T47D (cell line): Measurements from ENCODE around the gene CAMK2B.
"Not testable (repeated sequence)": the region's sequence is repeated elsewhere in the genome, so short reads cannot be mapped to it uniquely, and the experiment has no call there.

Source experiments
- DNase-seq, 2 experiments: peaks; one replicate each; pipeline versions ENCODE4 v3.0.0 to v3.0.0-alpha.2; 2011 to 2012; ENCODE audit warnings: low read depth in 1 of 2, low spot score in 1 of 2
- JUND ChIP-seq: IDR thresholded peaks from 2 replicates; pipeline ENCODE4 v1.6.1; 2012; ENCODE audit warnings: low read depth
- in situ Hi-C: cut with HindIII; loops from 2 replicates; pipeline ENCODE4 v1.10.0; 2016; ENCODE audit warnings: low sequenced_read_pairs, low pct_unique_long_range_greater_than_20kb

The CAMK2B gene

GRCh38 chr7:44210107-44210506, 115.3 kb downstream of the CAMK2B start:
- DNase-seq, result no peak
- in situ Hi-C loops, result no loop called here
- TF ChIP-seq JUND, result no peak

- in situ Hi-C loops, result no loop called here
- no peak for TF ChIP-seq JUND
- no peak for DNase-seq
These were observed 117.3 kb downstream of the CAMK2B start for GRCh38 chr7:44208085-44208484.

- TF ChIP-seq JUND, result no peak
- no peak for DNase-seq
- in situ Hi-C loops, result no loop called here
These were observed 119.4 kb downstream of the CAMK2B start for GRCh38 chr7:44206008-44206407.

GRCh38 chr7:44201813-44202212, 123.6 kb downstream of the CAMK2B start:
- no peak for TF ChIP-seq JUND
- in situ Hi-C loops, result no loop called here
- DNase-seq, result no peak

DNA sequence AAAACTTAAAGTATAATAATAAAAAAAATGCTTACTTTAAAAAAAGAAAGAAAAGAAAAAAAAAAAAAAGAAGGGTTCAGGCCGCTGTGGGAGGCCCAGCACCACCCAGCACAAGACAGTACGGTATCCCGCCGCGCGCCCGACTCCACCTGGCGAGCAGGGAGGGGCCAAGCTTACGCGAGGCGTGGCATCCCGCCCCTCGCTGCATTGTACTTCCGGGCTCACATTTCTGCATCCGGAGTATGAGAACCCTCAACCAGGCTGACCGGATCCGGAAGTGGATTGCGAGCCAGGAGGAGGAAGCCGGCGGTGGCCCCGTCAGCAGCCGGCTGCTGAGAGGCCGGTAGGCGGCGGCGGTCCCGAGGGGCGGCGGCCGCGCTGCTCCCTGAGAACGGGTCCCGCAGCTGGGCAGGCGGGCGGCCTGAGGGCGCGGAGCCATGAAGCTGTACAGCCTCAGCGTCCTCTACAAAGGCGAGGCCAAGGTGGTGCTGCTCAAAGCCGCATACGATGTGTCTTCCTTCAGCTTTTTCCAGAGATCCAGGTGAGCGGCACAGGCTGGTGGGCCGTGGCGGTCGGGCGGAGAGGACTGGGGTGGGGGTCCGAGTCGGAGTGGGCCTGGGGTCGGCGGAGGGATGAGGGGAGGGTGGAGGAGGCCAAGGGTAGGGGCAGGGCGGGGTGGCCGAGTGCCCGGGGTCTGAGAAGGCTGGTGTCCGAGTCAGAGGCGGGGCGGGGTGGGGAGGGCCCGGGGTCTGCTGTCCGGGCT, 124.5 kb downstream of the CAMK2B start, which contains the start of gene YKT6:
YKT6 (plus strand) TSS at position 280 of the 763 bp plus-strand sequence; CDS start at position 438, 158 bp downstream.
- in situ Hi-C loops, result no loop called here
- no peak for TF ChIP-seq JUND

DNA sequence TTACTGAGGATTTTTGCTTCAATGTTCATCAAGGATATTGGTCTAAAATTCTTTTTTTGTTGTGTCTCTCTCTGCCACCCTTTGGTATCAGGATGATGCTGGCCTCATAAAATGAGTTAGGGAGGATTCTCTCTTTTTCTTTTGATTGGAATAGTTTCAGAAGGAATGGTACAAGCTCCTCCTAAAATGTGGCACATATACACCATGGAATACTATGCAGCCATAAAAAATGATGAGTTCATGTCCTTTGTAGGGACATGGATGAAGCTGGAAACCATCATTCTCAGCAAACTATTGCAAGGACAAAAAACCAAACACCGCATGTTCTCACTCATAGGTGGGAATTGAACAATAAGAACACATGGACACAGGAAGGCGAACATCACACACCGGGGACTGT, 125.2 kb downstream of the CAMK2B start:
- DNase-seq, in situ Hi-C loops: not testable (repeated sequence)

More for the DNA sequence above, 124.5 kb downstream of the CAMK2B start, which contains the start of gene YKT6:
- DNase-seq, result peak; percentile 99 to 100

- TF ChIP-seq JUND, result no peak
- no peak for DNase-seq
- in situ Hi-C loops, result no loop called here
These were observed 127.9 kb downstream of the CAMK2B start for GRCh38 chr7:44197474-44197873.

DNA sequence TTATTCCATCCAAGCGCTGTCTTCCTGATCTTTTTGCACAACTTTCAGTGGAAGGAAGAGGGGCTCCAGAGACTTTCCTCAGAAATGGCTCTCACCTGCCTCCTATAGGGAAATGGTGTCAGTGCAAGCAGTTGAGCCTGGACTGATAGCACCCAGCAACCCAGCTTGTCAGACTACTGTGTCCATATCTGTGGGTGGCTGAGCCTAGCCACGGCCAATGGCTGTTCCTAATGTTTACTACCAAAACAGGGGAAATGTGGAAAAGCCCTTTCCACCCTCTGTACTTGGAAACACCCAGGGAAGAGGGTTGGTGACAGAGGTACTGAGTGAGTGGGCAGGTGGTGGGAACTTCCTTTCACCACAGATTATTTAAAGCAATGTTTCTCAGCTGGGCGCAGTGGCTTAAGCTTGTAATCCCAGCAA, 128.9 kb downstream of the CAMK2B start:
- in situ Hi-C loops, result no loop called here
- TF ChIP-seq JUND, result no peak

GRCh38 chr7:44195889-44196288, 129.5 kb downstream of the CAMK2B start:
- in situ Hi-C loops, result no loop called here
- TF ChIP-seq JUND, result no peak
- no peak for DNase-seq

More for the DNA sequence above, 128.9 kb downstream of the CAMK2B start:
- peak in 1 of 2 experiments; percentile 46 for DNase-seq

DNA sequence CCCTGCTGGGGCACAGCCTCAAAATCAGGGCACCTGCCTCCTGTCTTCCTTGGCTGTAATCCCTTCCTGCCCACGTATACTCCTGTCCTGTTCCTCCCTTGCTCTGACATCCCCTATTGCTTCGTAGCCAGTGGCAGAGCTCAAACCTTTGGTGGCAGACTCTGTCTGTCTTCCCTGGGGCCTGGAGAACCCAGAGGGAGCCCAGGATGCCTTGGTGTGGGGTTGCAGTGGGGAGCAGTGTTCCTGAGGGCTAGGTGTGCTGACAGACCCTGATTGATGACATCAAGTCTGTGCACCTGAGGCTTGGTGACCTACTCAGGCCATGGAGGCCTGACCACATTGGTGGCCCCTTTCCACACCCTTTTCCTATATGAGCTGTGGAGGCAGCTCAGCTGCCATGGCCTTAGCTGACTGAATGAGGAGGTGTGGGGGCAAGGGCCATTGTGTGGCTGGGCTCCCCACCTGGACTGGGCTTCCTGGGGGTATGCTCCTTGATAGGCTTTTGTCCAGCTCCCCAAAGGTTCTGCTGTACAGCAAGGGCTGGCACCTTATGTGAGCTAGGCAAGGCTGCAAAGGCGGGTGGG, 130.7 kb downstream of the CAMK2B start:
- DNase-seq, result no peak
- TF ChIP-seq JUND, result no peak
- in situ Hi-C loops, result no loop called here

DNA sequence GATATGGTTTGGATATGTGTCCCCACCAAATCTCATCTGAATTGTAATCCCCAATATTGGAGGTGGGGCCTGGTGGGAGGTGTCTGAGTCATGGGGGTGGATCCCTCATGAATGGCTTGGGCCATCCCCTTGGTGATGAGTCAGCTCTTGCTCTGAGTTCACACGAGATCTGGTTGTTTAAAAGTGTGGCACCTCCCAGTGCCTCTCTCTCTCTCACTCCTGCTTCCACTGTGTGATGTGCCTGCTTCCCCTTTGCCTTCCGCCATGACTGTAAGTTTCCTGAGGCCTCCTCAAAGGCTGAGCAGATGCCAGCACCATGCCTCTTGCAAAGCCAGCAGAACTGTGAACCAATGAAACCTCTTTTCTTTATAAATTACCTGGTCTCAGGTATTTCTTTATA, 131.3 kb downstream of the CAMK2B start:
- no peak for TF ChIP-seq JUND
- no peak for DNase-seq
- in situ Hi-C loops, result no loop called here

DNA sequence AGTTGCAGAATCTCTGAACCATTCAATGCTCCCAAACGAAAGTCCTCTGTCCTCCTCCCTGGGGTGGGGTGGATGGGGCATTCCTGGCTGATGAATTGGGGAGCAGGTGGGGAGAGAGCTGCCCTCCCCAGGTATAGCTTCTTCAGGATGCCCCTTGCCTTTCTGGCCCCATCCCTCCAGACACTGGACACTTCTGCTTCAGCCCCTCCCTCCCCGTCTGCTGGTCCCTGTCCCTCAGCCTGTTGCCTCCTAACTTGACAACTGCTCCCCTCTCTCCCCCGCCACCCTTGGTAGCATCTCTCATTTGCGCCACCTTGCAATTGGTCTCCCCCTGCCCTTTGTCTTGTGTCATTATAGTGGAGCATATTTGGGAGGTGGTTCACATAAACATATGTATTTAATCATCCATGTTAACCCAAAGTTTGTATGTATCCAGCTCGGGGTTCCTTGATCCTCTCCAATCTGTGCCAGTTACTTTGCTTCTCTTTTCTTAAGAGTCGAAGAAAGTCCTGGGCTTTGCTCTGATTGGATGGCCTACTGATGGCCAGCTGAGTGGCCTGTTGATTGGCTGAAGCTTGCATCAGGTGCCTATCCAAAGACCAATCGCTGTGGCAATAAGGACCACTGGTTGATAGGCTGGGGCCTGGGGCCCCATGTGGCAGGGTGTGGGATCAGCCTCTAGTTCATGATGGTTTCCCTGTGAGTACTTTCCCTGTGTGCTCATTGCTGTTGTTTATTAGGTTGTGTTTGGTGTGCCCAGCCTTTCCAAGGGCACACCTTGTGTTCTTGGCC, 132.2 kb downstream of the CAMK2B start:
- no peak for DNase-seq
- no peak for TF ChIP-seq JUND

GRCh38 chr7:44191171-44191570, 134.2 kb downstream of the CAMK2B start:
- no peak for TF ChIP-seq JUND
- DNase-seq, result no peak
- in situ Hi-C loops, result no loop called here

More for the DNA sequence above, 132.2 kb downstream of the CAMK2B start:
- in situ Hi-C loops, result no loop called here
